Panc1 (cell line): ENCODE data around the gene ADAT2.
"Not testable (repeated sequence)": the region's sequence is repeated elsewhere in the genome, so short reads cannot be mapped to it uniquely, and the experiment has no call there.

ENCODE experiments used
- TCF7L2 ChIP-seq: IDR thresholded peaks from 2 replicates; pipeline ENCODE4 v1.6.1; 2011; ENCODE audit warnings: mild to moderate bottlenecking, low read depth, low read length, inconsistent platforms
- TF ChIP-seq, protein P1 (sequence below): fragments of 450-650 bp; IDR thresholded peaks from 2 replicates; pipeline ENCODE4 v1.5.1; 2017; ENCODE audit warnings: mild to moderate bottlenecking

DNA sequence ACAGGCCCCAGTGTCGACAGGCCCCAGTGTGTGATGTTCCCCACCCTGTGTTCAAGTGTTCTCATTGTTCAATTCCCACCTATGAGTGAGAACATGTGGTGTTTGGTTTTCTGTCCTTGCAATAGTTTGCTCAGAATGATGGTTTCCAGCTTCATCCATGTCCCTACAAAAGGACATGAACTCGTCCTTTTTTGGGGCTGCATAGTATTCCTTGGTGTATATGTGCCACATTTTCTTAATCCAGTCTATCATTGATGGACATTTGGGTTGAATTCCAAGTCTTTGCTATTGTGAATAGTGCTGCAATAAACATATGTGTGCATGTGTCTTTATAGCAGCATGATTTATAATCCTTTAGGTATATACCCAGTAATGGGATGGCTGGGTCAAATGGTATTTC is 18.3 kb upstream of the ADAT2 start:
- TF ChIP-seq, protein P1, sequence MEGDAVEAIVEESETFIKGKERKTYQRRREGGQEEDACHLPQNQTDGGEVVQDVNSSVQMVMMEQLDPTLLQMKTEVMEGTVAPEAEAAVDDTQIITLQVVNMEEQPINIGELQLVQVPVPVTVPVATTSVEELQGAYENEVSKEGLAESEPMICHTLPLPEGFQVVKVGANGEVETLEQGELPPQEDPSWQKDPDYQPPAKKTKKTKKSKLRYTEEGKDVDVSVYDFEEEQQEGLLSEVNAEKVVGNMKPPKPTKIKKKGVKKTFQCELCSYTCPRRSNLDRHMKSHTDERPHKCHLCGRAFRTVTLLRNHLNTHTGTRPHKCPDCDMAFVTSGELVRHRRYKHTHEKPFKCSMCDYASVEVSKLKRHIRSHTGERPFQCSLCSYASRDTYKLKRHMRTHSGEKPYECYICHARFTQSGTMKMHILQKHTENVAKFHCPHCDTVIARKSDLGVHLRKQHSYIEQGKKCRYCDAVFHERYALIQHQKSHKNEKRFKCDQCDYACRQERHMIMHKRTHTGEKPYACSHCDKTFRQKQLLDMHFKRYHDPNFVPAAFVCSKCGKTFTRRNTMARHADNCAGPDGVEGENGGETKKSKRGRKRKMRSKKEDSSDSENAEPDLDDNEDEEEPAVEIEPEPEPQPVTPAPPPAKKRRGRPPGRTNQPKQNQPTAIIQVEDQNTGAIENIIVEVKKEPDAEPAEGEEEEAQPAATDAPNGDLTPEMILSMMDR, result not testable (repeated sequence)
- not testable (repeated sequence) for TF ChIP-seq TCF7L2
